Rectal smooth muscle tissue (tissue), 1 donor: ENCODE measurements around the gene SIPA1L3.

Experiments used
- H3K27ac ChIP-seq: one replicate; pipeline ENCODE4 v1.7.0; 2013; ENCODE audit warnings: low read depth, low read length, inconsistent platforms
- H3K27me3 ChIP-seq: one replicate; pipeline ENCODE4 v1.7.0; 2013; ENCODE audit warnings: low read length; ENCODE audit not compliant: control insufficient read depth, insufficient read depth
- H3K36me3 ChIP-seq: one replicate; pipeline ENCODE4 v1.7.0; 2013; ENCODE audit warnings: low read length; ENCODE audit not compliant: control insufficient read depth, insufficient read depth
- H3K4me1 ChIP-seq: one replicate; pipeline ENCODE4 v1.7.0; 2013; ENCODE audit warnings: low read length; ENCODE audit not compliant: control insufficient read depth, insufficient read depth
- H3K4me3 ChIP-seq: one replicate; pipeline ENCODE4 v1.7.0; 2013; ENCODE audit warnings: low read length
- H3K9ac ChIP-seq: one replicate; pipeline ENCODE4 v1.7.0; 2013; ENCODE audit warnings: low read length

Gene SIPA1L3

GRCh38 chr19:37926255-37926654, 19.2 kb downstream of the SIPA1L3 start:
- H3K27ac ChIP-seq, result no peak overlapping the region
- no peak overlapping the region for H3K4me3 ChIP-seq
- H3K4me1 ChIP-seq, result no peaks in the 10 kb centered on the region
- no peak overlapping the region for H3K9ac ChIP-seq
- no peaks in the 10 kb centered on the region for H3K36me3 ChIP-seq
- H3K27me3 ChIP-seq, result no peaks in the 10 kb centered on the region

GRCh38 chr19:37926711-37927110, 19.7 kb downstream of the SIPA1L3 start:
- no peaks in the 10 kb centered on the region for H3K4me1 ChIP-seq

GRCh38 chr19:37928527-37929286, 21.7 kb downstream of the SIPA1L3 start:
- H3K27ac ChIP-seq, result no peak overlapping the region

More at GRCh38 chr19:37926711-37927110, 19.7 kb downstream of the SIPA1L3 start:
- no peak overlapping the region for H3K4me3 ChIP-seq
- no peak overlapping the region for H3K9ac ChIP-seq
- no peak overlapping the region for H3K27ac ChIP-seq
- H3K27me3 ChIP-seq, result no peaks in the 10 kb centered on the region
- H3K36me3 ChIP-seq, result no peaks in the 10 kb centered on the region

GRCh38 chr19:37929355-37929923, 22.4 kb downstream of the SIPA1L3 start:
- H3K9ac ChIP-seq, result no peak overlapping the region
- no peaks in the 10 kb centered on the region for H3K4me1 ChIP-seq
- H3K27me3 ChIP-seq, result no peaks in the 10 kb centered on the region
- H3K36me3 ChIP-seq, result no peaks in the 10 kb centered on the region
- H3K27ac ChIP-seq, result no peak overlapping the region
- H3K4me3 ChIP-seq, result no peak overlapping the region

More at GRCh38 chr19:37928527-37929286, 21.7 kb downstream of the SIPA1L3 start:
- Histone ChIP-seq H3K36me3 (no peaks in the 10 kb centered on the region), H3K27me3 (no peaks in the 10 kb centered on the region), H3K4me3 (no peak overlapping the region), H3K9ac (no peak overlapping the region), H3K4me1 (no peaks in the 10 kb centered on the region)

- Histone ChIP-seq H3K27ac (no peak overlapping the region), H3K4me3 (no peak overlapping the region), H3K27me3 (no peaks in the 10 kb centered on the region), H3K4me1 (no peaks in the 10 kb centered on the region), H3K36me3 (no peaks in the 10 kb centered on the region), H3K9ac (no peak overlapping the region)
Observed at GRCh38 chr19:37930416-37930815, 23.4 kb downstream of the SIPA1L3 start.

GRCh38 chr19:37931881-37932655, 25.1 kb downstream of the SIPA1L3 start:
- peak overlapping the region; percentile 56 for H3K4me3 ChIP-seq
- no peak overlapping the region for H3K27ac ChIP-seq
- no peaks in the 10 kb centered on the region for H3K36me3 ChIP-seq
- no peak overlapping the region for H3K9ac ChIP-seq
- H3K4me1 ChIP-seq, result no peaks in the 10 kb centered on the region
- H3K27me3 ChIP-seq, result no peaks in the 10 kb centered on the region

- no peaks in the 10 kb centered on the region for H3K4me1 ChIP-seq
- no peak overlapping the region for H3K27ac ChIP-seq
- peak overlapping the region; percentile 56 for H3K4me3 ChIP-seq
- no peaks in the 10 kb centered on the region for H3K36me3 ChIP-seq
- H3K27me3 ChIP-seq, result no peaks in the 10 kb centered on the region
- H3K9ac ChIP-seq, result no peak overlapping the region
Observed at GRCh38 chr19:37932985-37933936, 26.3 kb downstream of the SIPA1L3 start.

- Histone ChIP-seq H3K4me1 (no peaks in the 10 kb centered on the region), H3K36me3 (no peaks in the 10 kb centered on the region), H3K27me3 (no peaks in the 10 kb centered on the region), H3K4me3 (no peak overlapping the region), H3K27ac (no peak overlapping the region), H3K9ac (no peak overlapping the region)
Observed at GRCh38 chr19:37933937-37934358, 26.9 kb downstream of the SIPA1L3 start.

- Histone ChIP-seq H3K4me1 (no peaks in the 10 kb centered on the region), H3K27ac (no peak overlapping the region)
Observed at GRCh38 chr19:37935341-37935740, 28.3 kb downstream of the SIPA1L3 start.

GRCh38 chr19:37936166-37936565, 29.2 kb downstream of the SIPA1L3 start:
- no peaks in the 10 kb centered on the region for H3K36me3 ChIP-seq
- H3K9ac ChIP-seq, result no peak overlapping the region
- H3K27ac ChIP-seq, result no peak overlapping the region
- H3K4me3 ChIP-seq, result no peak overlapping the region
- H3K27me3 ChIP-seq, result no peaks in the 10 kb centered on the region
- H3K4me1 ChIP-seq, result no peaks in the 10 kb centered on the region

More at GRCh38 chr19:37935341-37935740, 28.3 kb downstream of the SIPA1L3 start:
- Histone ChIP-seq H3K9ac (no peak overlapping the region), H3K27me3 (no peaks in the 10 kb centered on the region), H3K36me3 (no peaks in the 10 kb centered on the region), H3K4me3 (no peak overlapping the region)

- Histone ChIP-seq H3K9ac (no peak overlapping the region), H3K27ac (no peak overlapping the region), H3K36me3 (no peaks in the 10 kb centered on the region), H3K4me1 (no peaks in the 10 kb centered on the region), H3K4me3 (no peak overlapping the region), H3K27me3 (no peaks in the 10 kb centered on the region)
Observed at GRCh38 chr19:37936886-37937285, 29.9 kb downstream of the SIPA1L3 start.

GRCh38 chr19:37938353-37938752, 31.3 kb downstream of the SIPA1L3 start:
- Histone ChIP-seq H3K4me3 (no peak overlapping the region), H3K9ac (no peak overlapping the region), H3K4me1 (no peaks in the 10 kb centered on the region), H3K27ac (no peak overlapping the region), H3K27me3 (no peaks in the 10 kb centered on the region), H3K36me3 (no peaks in the 10 kb centered on the region)
